NCI-H1092 (cell line): ENCODE data around the gene BAHCC1.

ENCODE experiments used
- DNase-seq: peaks from one replicate; lab custom pipeline; 2025; lab: John Stamatoyannopoulos, UW

BAHCC1 gene

GRCh38 chr17:81480140-81481072 lies 85.1 kb downstream of the BAHCC1 start:
- no peak for DNase-seq

- DNase-seq: peak; percentile 85
These were observed 86.0 kb downstream of the BAHCC1 start for GRCh38 chr17:81481073-81481799.

GRCh38 chr17:81481815-81482505 lies 86.7 kb downstream of the BAHCC1 start:
- DNase-seq: no peak

- peak; percentile 38 for DNase-seq
These were observed 87.4 kb downstream of the BAHCC1 start for GRCh38 chr17:81482673-81483072.

- DNase-seq: no peak
These were observed 88.0 kb downstream of the BAHCC1 start for GRCh38 chr17:81483085-81483861.

- no peak for DNase-seq
These were observed 88.6 kb downstream of the BAHCC1 start for GRCh38 chr17:81483862-81484194.

GRCh38 chr17:81484195-81484979 lies 89.1 kb downstream of the BAHCC1 start:
- DNase-seq: peak; percentile 51

GRCh38 chr17:81486199-81486810 lies 91.0 kb downstream of the BAHCC1 start:
- DNase-seq: no peak

- DNase-seq: no peak
These were observed 91.8 kb downstream of the BAHCC1 start for GRCh38 chr17:81487089-81487486.

GRCh38 chr17:81487487-81488275 lies 92.4 kb downstream of the BAHCC1 start:
- peak; percentile 64 for DNase-seq

- DNase-seq: no peak
These were observed 93.1 kb downstream of the BAHCC1 start for GRCh38 chr17:81488276-81488860.

GRCh38 chr17:81489012-81489997 lies 94.0 kb downstream of the BAHCC1 start:
- DNase-seq: no peak

GRCh38 chr17:81489998-81490992 lies 95.0 kb downstream of the BAHCC1 start:
- DNase-seq: no peak

GRCh38 chr17:81491181-81491581 lies 95.9 kb downstream of the BAHCC1 start:
- DNase-seq: no peak

- no peak for DNase-seq
These were observed 96.5 kb downstream of the BAHCC1 start for GRCh38 chr17:81491761-81492160.

GRCh38 chr17:81492202-81492601 lies 96.9 kb downstream of the BAHCC1 start:
- no peak for DNase-seq

GRCh38 chr17:81492706-81493105 lies 97.4 kb downstream of the BAHCC1 start:
- DNase-seq: no peak
